Body of pancreas (tissue), 4 donors: Measurements from ENCODE around the gene MICAL1. TPM values are rescaled to one million over a fixed set of nuclear protein-coding genes. Genes with fewer than 3 reads are reported as not detected.

Experiments used
- ATAC-seq: fragments of 150-250 bp; one replicate; pipeline ENCODE4 v1.9.1; 2016
- DNase-seq, 4 donors: peaks; one replicate each; pipeline ENCODE4 v3.0.0-alpha.2; 2019
- H3K27ac ChIP-seq, 4 donors: fragments of 200-600 bp; sonication (generic); 1 replicate in 3 of 4; 2 replicates in 1 of 4; pipeline versions ENCODE4 v1.5.1 to v1.6.1; 2016 to 2019; ENCODE audit warnings: mild to moderate bottlenecking in 1 of 4, mixed read lengths in 1 of 4, moderate library complexity in 1 of 4
- H3K27me3 ChIP-seq, 2 donors: fragments of 200-600 bp; sonication (generic); one replicate each; pipeline ENCODE4 v1.6.0; 2016; ENCODE audit warnings: mild to moderate bottlenecking in 1 of 2
- H3K36me3 ChIP-seq, 2 donors: fragments of 200-600 bp; sonication (generic); replicated peaks in 1 of 2; 2 replicates each; pipeline ENCODE4 v1.5.1; 2016; ENCODE audit warnings: low read depth in 2 of 2; ENCODE audit not compliant: insufficient read depth in 1 of 2
- H3K4me1 ChIP-seq: fragments of 200-600 bp; sonication (generic); one replicate; pipeline ENCODE4 v1.6.0; 2016
- H3K4me3 ChIP-seq, 2 donors: fragments of 200-600 bp; sonication (generic); 1 replicate in 1 of 2; 2 replicates in 1 of 2; pipeline ENCODE4 v1.5.1; 2016 to 2019
- H3K9me3 ChIP-seq, 3 donors: fragments of 200-600 bp; sonication (generic); 1 replicate in 2 of 3; 2 replicates in 1 of 3; pipeline ENCODE4 v1.5.1; 2016
- CTCF ChIP-seq, 7 experiments: fragments of 450-650 bp in 4 of 7; fragments of 200-600 bp in 3 of 7; sonication (generic) in 3 of 7; IDR thresholded peaks; one replicate each; pipeline ENCODE4 v1.5.1; 2016 to 2019; ENCODE audit warnings: antibody characterized with exemption in 7 of 7
- POLR2A ChIP-seq, 3 donors: fragments of 450-650 bp; IDR thresholded peaks; one replicate each; pipeline ENCODE4 v1.6.1; 2016; ENCODE audit warnings: antibody characterized with exemption in 3 of 3, mild to moderate bottlenecking in 2 of 3
- WGBS, 2 donors: methylation state at CpG; one replicate each; pipeline ENCODE4 v1.1.5; 2017; 5-methylcytosine and 5-hydroxymethylcytosine counted together
- intact Hi-C: fragments of 100-400 bp; cut with DNase I; formaldehyde crosslinking; loops from one replicate; pipeline ENCODE4 v1.15.1; 2023
- total RNA-seq, 2 donors: library from RNA; depleted of rRNA; stranded (reverse); fragments of >200 nt; gene quantifications; one replicate each; pipeline ENCODE4 v1.1.0, GENCODE V29; 2016

Gene MICAL1
- total RNA-seq, 2 donors from 2014 or later, result 16.1 to 26.0 TPM

GRCh38 chr6:109411034-109411433 is 44.5 kb downstream of the MICAL1 start:
- no peak for ATAC-seq
- Histone ChIP-seq H3K27ac (no peak overlapping the region), H3K4me3 (no peak overlapping the region), H3K9me3 (no peaks in the 10 kb centered on the region), H3K36me3 (no peaks in the 10 kb centered on the region), H3K27me3 (no peaks in the 10 kb centered on the region), H3K4me1 (no peaks in the 10 kb centered on the region)
- intact Hi-C loops, result no loop called here
- no peak for TF ChIP-seq POLR2A (IDR thresholded peaks at IDR 0.05)
- no peak for TF ChIP-seq CTCF (IDR thresholded peaks at IDR 0.05)
- WGBS, 2 donors, result 91 to 100% methylated on average over 2 of the region's 2 CpGs
- no peak for DNase-seq

- no peaks in the 10 kb centered on the region for H3K9me3 ChIP-seq
- TF ChIP-seq POLR2A (IDR thresholded peaks at IDR 0.05), result no peak
- no peak for TF ChIP-seq CTCF (IDR thresholded peaks at IDR 0.05)
- no peak overlapping the region for H3K4me3 ChIP-seq
- intact Hi-C loops, result no loop called here
- DNase-seq, result no peak
- no peaks in the 10 kb centered on the region for H3K36me3 ChIP-seq
- ATAC-seq, result no peak
- no peaks in the 10 kb centered on the region for H3K27me3 ChIP-seq
- 86 to 90% methylated on average over 4 of the region's 4 CpGs for WGBS, 2 donors
- no peak overlapping the region for H3K27ac ChIP-seq
- H3K4me1 ChIP-seq, result no peaks in the 10 kb centered on the region
Measured at GRCh38 chr6:109406196-109406595, 49.4 kb downstream of the MICAL1 start.

- no peak overlapping the region for H3K27ac ChIP-seq
- TF ChIP-seq CTCF (IDR thresholded peaks at IDR 0.05) (peak in 5 of 7 experiments; percentile 8 to 52 (median 45)), POLR2A (IDR thresholded peaks at IDR 0.05) (no peak)
- ATAC-seq, result peak; percentile 48
- H3K4me3 ChIP-seq, result no peak overlapping the region
- H3K9me3 ChIP-seq, result no peaks in the 10 kb centered on the region
- whole genome bisulfite sequencing, 2 donors, result 65 to 82% methylated on average over 4 of the region's 4 CpGs
- intact Hi-C loops, result no loop called here
- no peaks in the 10 kb centered on the region for H3K36me3 ChIP-seq
- no peaks in the 10 kb centered on the region for H3K4me1 ChIP-seq
- no peak for DNase-seq
- H3K27me3 ChIP-seq, result no peaks in the 10 kb centered on the region
Measured at GRCh38 chr6:109397020-109397419, 58.6 kb downstream of the MICAL1 start.

- H3K4me3 ChIP-seq, result no peak overlapping the region
- no peak for DNase-seq
- H3K9me3 ChIP-seq, result no peaks in the 10 kb centered on the region
- ATAC-seq, result no peak
- intact Hi-C loops, result no loop called here
- no peaks in the 10 kb centered on the region for H3K36me3 ChIP-seq
- no peaks in the 10 kb centered on the region for H3K27me3 ChIP-seq
- H3K4me1 ChIP-seq, result peaks cover 8% of the 10 kb centered on the region
- no peak for TF ChIP-seq CTCF (IDR thresholded peaks at IDR 0.05)
- TF ChIP-seq POLR2A (IDR thresholded peaks at IDR 0.05), result no peak
- no peak overlapping the region for H3K27ac ChIP-seq
- 82 to 92% methylated on average over 12 of the region's 12 CpGs for WGBS, 2 donors
Measured at GRCh38 chr6:109396046-109396718, 59.4 kb downstream of the MICAL1 start.

Other genes starting within 250 kb of the MICAL1 start
- gene CD164, start 73.3 kb downstream of the MICAL1 start, total RNA-seq, result 100 to 1,000 TPM in 1 of 2 donors, 10 to 100 TPM in 1; 97.9 to 183 TPM
- gene PPIL6, start 15.1 kb downstream of the MICAL1 start, total RNA-seq, result 1 to 10 TPM in 1 of 2 donors, not detected in 1; 3.1 TPM
- 10 to 100 TPM in 1 of 2 donors, 1 to 10 TPM in 1; 8.0 to 13.8 TPM for gene SMPD2, start 15.0 kb downstream of the MICAL1 start, total RNA-seq
- gene ZBTB24, start 27.4 kb upstream of the MICAL1 start, total RNA-seq, result 1 to 10 TPM; 3.3 to 4.4 TPM
- gene AK9, start 235.4 kb upstream of the MICAL1 start, total RNA-seq, result 10 to 100 TPM in 1 of 2 donors, 1 to 10 TPM in 1; 9.6 to 20.1 TPM
- gene FIG4, start 235.5 kb upstream of the MICAL1 start, total RNA-seq, result 10 to 100 TPM in 1 of 2 donors, 1 to 10 TPM in 1; 9.3 to 24.7 TPM